Caco-2 (cell line): ENCODE results near the gene ANKRD66. TPM values are rescaled to one million over a fixed set of nuclear protein-coding genes. Genes with fewer than 3 reads are reported as not detected.
"Not testable (repeated sequence)": the region's sequence is repeated elsewhere in the genome, so short reads cannot be mapped to it uniquely, and the experiment has no call there.

ENCODE experiments used
- BruUV-seq: library from RNA; stranded (reverse); fragments of 400-500 nt; replicated peaks from 2 replicates; lab custom pipeline; 2021; lab: Mats Ljungman, UMichigan
- CTCF ChIA-PET: fragments of 300-600 bp; sonication (Branson Sonifier 250); formaldehyde crosslinking; loops from one replicate; lab custom pipeline; 2022; ENCODE audit warnings: antibody characterized with exemption; lab: Charles Lee
- POLR2A ChIA-PET: fragments of 300-600 bp; sonication (Branson Sonifier 250); formaldehyde crosslinking; loops from one replicate; lab custom pipeline; 2022; ENCODE audit warnings: antibody characterized with exemption; lab: Charles Lee
- DNase-seq, 2 experiments: peaks; one replicate each; pipeline versions ENCODE4 v3.0.0 to v3.0.0-alpha.2; 2020 to 2022
- H3K27me3 ChIP-seq: replicated peaks from 2 replicates; pipeline ENCODE4 v1.6.0; 2011; ENCODE audit warnings: low read length; ENCODE audit not compliant: control insufficient read depth, insufficient read depth
- H3K36me3 ChIP-seq: 2 replicates; pipeline ENCODE4 v1.5.1; 2011; ENCODE audit warnings: low read length; ENCODE audit not compliant: control insufficient read depth, insufficient read depth
- H3K4me1 ChIP-seq: fragments of 250-450 bp; sonication (Bioruptor Pico); 2 replicates; pipeline ENCODE4 v1.5.1; 2020; ENCODE audit warnings: mild to moderate bottlenecking
- H3K4me3 ChIP-seq: 2 replicates; pipeline ENCODE4 v1.5.1; 2011; ENCODE audit warnings: low read depth, mild to moderate bottlenecking, control low read depth, low read length
- H3K9me3 ChIP-seq: fragments of 250-450 bp; sonication (Bioruptor Pico); 2 replicates; pipeline ENCODE4 v1.5.1; 2020; ENCODE audit warnings: mild to moderate bottlenecking, moderate library complexity
- H3K27ac Mint-ChIP-seq: one replicate; pipeline ENCODE4 v1.8.0; 2022; ENCODE audit warnings: mixed read lengths; ENCODE audit not compliant: unreplicated experiment
- H3K27me3 Mint-ChIP-seq: one replicate; pipeline ENCODE4 v1.8.0; 2022; ENCODE audit warnings: mixed read lengths; ENCODE audit not compliant: insufficient read depth, unreplicated experiment
- H3K36me3 Mint-ChIP-seq: one replicate; pipeline ENCODE4 v1.8.0; 2022; ENCODE audit warnings: mild to moderate bottlenecking, mixed read lengths; ENCODE audit not compliant: insufficient read depth, unreplicated experiment
- H3K4me1 Mint-ChIP-seq: one replicate; pipeline ENCODE4 v1.8.0; 2022; ENCODE audit warnings: low read depth, mixed read lengths; ENCODE audit not compliant: unreplicated experiment
- H3K4me3 Mint-ChIP-seq: one replicate; pipeline ENCODE4 v1.8.0; 2022; ENCODE audit warnings: mild to moderate bottlenecking, moderate library complexity, mixed read lengths; ENCODE audit not compliant: unreplicated experiment
- H3K9me3 Mint-ChIP-seq: one replicate; pipeline ENCODE4 v1.8.0; 2022; ENCODE audit warnings: mixed read lengths; ENCODE audit not compliant: unreplicated experiment
- CTCF ChIP-seq, 2 experiments: fragments of 200-600 bp in 1 of 2; IDR thresholded peaks; 1 replicate in 1 of 2; 2 replicates in 1 of 2; pipeline versions ENCODE4 v1.5.1 to v1.8.0; 2011 to 2022; ENCODE audit warnings: antibody characterized with exemption in 1 of 2, control low read depth in 1 of 2, inconsistent platforms in 1 of 2, low read depth in 1 of 2, low read length in 1 of 2, mild to moderate bottlenecking in 1 of 2, moderate library complexity in 1 of 2; ENCODE audit not compliant: insufficient read depth in 1 of 2, severe bottlenecking in 1 of 2, unreplicated experiment in 1 of 2
- intact Hi-C: fragments of 100-400 bp; cut with micrococcal nuclease; formaldehyde crosslinking; loops from one replicate; pipeline ENCODE4 v1.10.0; 2022; ENCODE audit not compliant: unreplicated experiment
- total RNA-seq: library from RNA; stranded (reverse); gene quantifications from 2 replicates; pipeline ENCODE4 v1.2.3, GENCODE V29; 2022

The ANKRD66 gene
- total RNA-seq, 1 experiment from 2014 or later, result not detected

GRCh38 chr6:46772762-46773161, 26.0 kb downstream of the ANKRD66 start:
- Histone ChIP-seq H3K27me3 (no peaks in the 10 kb centered on the region), H3K36me3 (no peaks in the 10 kb centered on the region), H3K4me1 (no peaks in the 10 kb centered on the region), H3K9me3 (no peaks in the 10 kb centered on the region; the same call in 1 of the 2 replicates), H3K4me3 (no peak overlapping the region)
- POLR2A ChIA-PET, result no interaction called here
- Mint-ChIP-seq H3K36me3 (no peaks in the 10 kb centered on the region), H3K27me3 (peaks cover 3% of the 10 kb centered on the region), H3K4me3 (no peak overlapping the region), H3K4me1 (no peaks in the 10 kb centered on the region), H3K9me3 (peaks cover 10% of the 10 kb centered on the region), H3K27ac (no peak overlapping the region)
- TF ChIP-seq CTCF (IDR thresholded peaks at IDR 0.05; ENCODE audit: insufficient read depth in 1 of 2, low read depth in 1 of 2, low read length in 1 of 2, severe bottlenecking in 1 of 2, unreplicated experiment in 1 of 2), result no peak
- no peak for DNase-seq
- no TSS peak for BruUV-seq
- CTCF ChIA-PET, result no interaction called here
- intact Hi-C loops, result no loop called here

- no peak for TF ChIP-seq CTCF (IDR thresholded peaks at IDR 0.05; ENCODE audit: insufficient read depth in 1 of 2, low read depth in 1 of 2, low read length in 1 of 2, severe bottlenecking in 1 of 2, unreplicated experiment in 1 of 2)
- no peak for DNase-seq
- Mint-ChIP-seq H3K4me3 (no peak overlapping the region), H3K36me3 (no peaks in the 10 kb centered on the region), H3K27me3 (peaks cover 3% of the 10 kb centered on the region), H3K27ac (no peak overlapping the region), H3K4me1 (no peaks in the 10 kb centered on the region), H3K9me3 (peaks cover 10% of the 10 kb centered on the region)
- CTCF ChIA-PET, result no interaction called here
- no peaks in the 10 kb centered on the region for H3K4me1 ChIP-seq
- intact Hi-C loops, result no loop called here
- H3K4me3 ChIP-seq, result no peak overlapping the region
- H3K36me3 ChIP-seq, result no peaks in the 10 kb centered on the region
- H3K9me3 ChIP-seq, result no peaks in the 10 kb centered on the region
- no peaks in the 10 kb centered on the region for H3K27me3 ChIP-seq
- POLR2A ChIA-PET, result no interaction called here
- BruUV-seq, result no TSS peak
These were observed 26.6 kb downstream of the ANKRD66 start for GRCh38 chr6:46773201-46773855.

GRCh38 chr6:46774736-46775135, 28.0 kb downstream of the ANKRD66 start:
- H3K36me3 ChIP-seq, intact Hi-C loops, DNase-seq, H3K36me3 Mint-ChIP-seq, H3K9me3 ChIP-seq, H3K27me3 Mint-ChIP-seq, H3K4me1 ChIP-seq, H3K27ac Mint-ChIP-seq, H3K4me1 Mint-ChIP-seq, H3K4me3 Mint-ChIP-seq, H3K27me3 ChIP-seq, H3K9me3 Mint-ChIP-seq, H3K4me3 ChIP-seq, BruUV-seq, POLR2A ChIA-PET, CTCF ChIA-PET: not testable (repeated sequence)
